AG04450 (cell line): ENCODE results near the gene CEBPB. TPM values are rescaled to one million over a fixed set of nuclear protein-coding genes. Genes with fewer than 3 reads are reported as not detected.
A peak's percentile ranks its signal among the peaks of the same experiment; 100 is the strongest.
"Not testable (repeated sequence)": the region's sequence is repeated elsewhere in the genome, so short reads cannot be mapped to it uniquely, and the experiment has no call there.

Experiments used
- CTCF ChIA-PET: fragments of 300-600, 350-600 bp; formaldehyde crosslinking; extraction: SDS; loops from one replicate; lab custom pipeline; 2022; ENCODE audit warnings: antibody characterized with exemption, inconsistent platforms; lab: Charles Lee
- POLR2A ChIA-PET: fragments of 350-600 bp; formaldehyde crosslinking; extraction: SDS; loops from one replicate; lab custom pipeline; 2021; ENCODE audit warnings: antibody characterized with exemption, inconsistent platforms; lab: Yijun Ruan, JAX
- DNase-seq: peaks from one replicate; pipeline ENCODE4 v3.0.0-alpha.2; 2011; ENCODE audit warnings: low read depth, low spot score
- H3K27ac ChIP-seq: one replicate; pipeline ENCODE4 v1.5.1; 2012; ENCODE audit warnings: low read depth, low read length, control low read depth
- H3K27me3 ChIP-seq: one replicate; pipeline ENCODE4 v1.6.0; 2012; ENCODE audit warnings: low read length; ENCODE audit not compliant: control insufficient read depth, insufficient read depth
- H3K4me3 ChIP-seq: 2 replicates; pipeline ENCODE4 v1.5.1; 2011; ENCODE audit warnings: mild to moderate bottlenecking, low read depth, low read length, control low read depth
- H3K9me3 ChIP-seq: 2 replicates; pipeline ENCODE4 v1.5.1; 2012; ENCODE audit warnings: low read length; ENCODE audit not compliant: control insufficient read depth, insufficient read depth
- polyA plus RNA-seq: library from polyadenylated mRNA; depleted of rRNA; stranded (reverse); fragments of >200 nt; gene quantifications from 2 replicates; pipeline ENCODE4 v1.2.3, GENCODE V29; 2011
- TF ChIP-seq, protein P1 (sequence below): IDR thresholded peaks from 2 replicates; pipeline ENCODE4 v1.5.1; 2011; ENCODE audit warnings: low read depth, low read length, control low read depth, inconsistent platforms

CEBPB gene
- polyA plus RNA-seq, 1 experiment = 19.1 TPM

DNA sequence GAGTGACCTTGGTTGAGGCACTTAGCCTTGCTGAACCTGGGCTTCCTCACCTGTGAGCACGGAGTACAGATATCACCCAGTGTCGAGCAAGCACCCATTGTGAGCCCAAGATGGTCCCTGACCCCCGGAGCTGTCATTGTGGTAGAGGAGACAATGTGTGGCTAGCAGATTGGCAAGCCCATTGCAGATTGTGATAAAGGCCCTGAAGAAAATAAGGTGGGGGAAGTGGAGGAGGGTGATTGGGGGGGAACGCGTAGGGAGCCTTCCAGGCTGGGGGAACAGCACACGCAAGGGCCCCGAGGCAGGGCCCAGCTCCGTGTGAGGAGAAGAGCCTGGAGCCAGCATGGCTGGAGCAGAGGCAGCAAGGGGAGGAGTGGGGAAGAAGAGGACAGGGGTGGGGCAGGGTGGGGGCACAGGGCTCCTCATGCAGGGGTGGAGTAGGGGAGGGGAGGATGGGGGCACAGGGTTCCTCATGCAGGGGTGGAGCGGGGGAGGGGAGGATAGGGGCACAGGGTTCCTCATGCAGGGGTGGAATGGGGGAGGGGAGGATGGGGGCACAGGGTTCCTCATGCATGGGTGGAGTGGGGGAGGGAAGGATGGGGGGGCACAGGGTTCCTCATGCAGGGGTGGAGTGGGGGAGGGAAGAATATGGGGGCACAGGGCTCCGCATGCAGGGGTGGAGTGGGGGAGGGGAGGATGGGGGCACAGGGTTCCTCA lies 7.0 kb downstream of the CEBPB start:
- DNase-seq = no peak
- ChIA-PET POLR2A (interaction anchor here (0.6 to 1.5 kb wide), 2 partner anchors 27 to 399 kb away, joined by 3 to 6 read pairs; no protein-coding TSS in a partner anchor), CTCF (no interaction called here)
- Histone ChIP-seq H3K27me3 (no peaks in the 10 kb centered on the region), H3K27ac (peak overlapping the region; percentile 21), H3K4me3 (no peak overlapping the region), H3K9me3 (peaks cover 12% of the 10 kb centered on the region)
- TF ChIP-seq, protein P1, sequence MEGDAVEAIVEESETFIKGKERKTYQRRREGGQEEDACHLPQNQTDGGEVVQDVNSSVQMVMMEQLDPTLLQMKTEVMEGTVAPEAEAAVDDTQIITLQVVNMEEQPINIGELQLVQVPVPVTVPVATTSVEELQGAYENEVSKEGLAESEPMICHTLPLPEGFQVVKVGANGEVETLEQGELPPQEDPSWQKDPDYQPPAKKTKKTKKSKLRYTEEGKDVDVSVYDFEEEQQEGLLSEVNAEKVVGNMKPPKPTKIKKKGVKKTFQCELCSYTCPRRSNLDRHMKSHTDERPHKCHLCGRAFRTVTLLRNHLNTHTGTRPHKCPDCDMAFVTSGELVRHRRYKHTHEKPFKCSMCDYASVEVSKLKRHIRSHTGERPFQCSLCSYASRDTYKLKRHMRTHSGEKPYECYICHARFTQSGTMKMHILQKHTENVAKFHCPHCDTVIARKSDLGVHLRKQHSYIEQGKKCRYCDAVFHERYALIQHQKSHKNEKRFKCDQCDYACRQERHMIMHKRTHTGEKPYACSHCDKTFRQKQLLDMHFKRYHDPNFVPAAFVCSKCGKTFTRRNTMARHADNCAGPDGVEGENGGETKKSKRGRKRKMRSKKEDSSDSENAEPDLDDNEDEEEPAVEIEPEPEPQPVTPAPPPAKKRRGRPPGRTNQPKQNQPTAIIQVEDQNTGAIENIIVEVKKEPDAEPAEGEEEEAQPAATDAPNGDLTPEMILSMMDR = no peak

- ChIA-PET POLR2A (no interaction called here), CTCF (no interaction called here)
Measured at GRCh38 chr20:50198180-50198666, 7.6 kb downstream of the CEBPB start.

GRCh38 chr20:50198716-50199115 lies 8.1 kb downstream of the CEBPB start:
- no peak for DNase-seq
- POLR2A ChIA-PET = no interaction called here
- H3K9me3 ChIP-seq = peaks cover 13% of the 10 kb centered on the region
- CTCF ChIA-PET = no interaction called here
- no peak overlapping the region for H3K4me3 ChIP-seq
- TF ChIP-seq, protein P1 = no peak
- no peaks in the 10 kb centered on the region for H3K27me3 ChIP-seq
- H3K27ac ChIP-seq = no peak overlapping the region

More at GRCh38 chr20:50198180-50198666, 7.6 kb downstream of the CEBPB start:
- TF ChIP-seq, protein P1 = no peak
- DNase-seq = no peak
- no peak overlapping the region for H3K4me3 ChIP-seq
- no peaks in the 10 kb centered on the region for H3K27me3 ChIP-seq
- H3K9me3 ChIP-seq = peaks cover 10% of the 10 kb centered on the region
- no peak overlapping the region for H3K27ac ChIP-seq

- Histone ChIP-seq H3K9me3 (peaks cover 19% of the 10 kb centered on the region), H3K4me3 (no peak overlapping the region), H3K27me3 (no peaks in the 10 kb centered on the region), H3K27ac (no peak overlapping the region)
- CTCF ChIA-PET = interaction anchor here (1.1 kb wide), 1 partner anchor 264 kb away, joined by 3 read pairs; no protein-coding TSS in a partner anchor
- DNase-seq = no peak
- POLR2A ChIA-PET = no interaction called here
- TF ChIP-seq, protein P1 = no peak
Measured at GRCh38 chr20:50199703-50200102, 9.1 kb downstream of the CEBPB start.

DNA sequence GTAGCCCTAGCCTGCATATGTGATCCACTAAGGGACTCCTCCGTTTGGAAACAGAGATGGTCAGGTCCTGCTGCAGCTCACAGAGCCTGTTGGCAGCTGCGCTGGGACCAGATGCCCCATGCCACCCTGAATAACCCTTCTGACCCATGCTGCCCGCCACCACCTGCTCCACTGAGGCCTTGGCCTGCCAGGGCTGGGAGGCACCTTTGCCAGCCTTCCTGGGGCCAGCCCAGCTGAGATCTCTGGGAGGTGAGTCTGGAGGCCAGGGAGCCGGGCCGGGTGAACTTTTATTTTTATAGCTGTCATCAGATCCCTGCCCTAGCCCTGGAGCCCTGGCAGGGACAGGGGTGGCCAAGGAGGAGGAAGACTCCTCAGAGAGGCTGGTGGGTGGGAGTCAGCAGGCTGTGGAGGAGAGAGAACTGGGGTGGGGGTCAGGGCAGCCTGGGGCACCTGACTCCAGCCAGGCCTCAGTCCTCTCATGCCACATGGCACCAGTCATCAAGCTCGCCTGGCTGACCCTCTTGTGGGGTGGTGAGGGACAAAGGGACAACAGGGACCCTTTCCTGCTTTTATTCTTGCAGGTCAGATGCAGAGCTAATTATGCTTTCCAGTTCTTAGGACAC lies 10.0 kb downstream of the CEBPB start:
- no peak overlapping the region for H3K27ac ChIP-seq
- CTCF ChIA-PET = interaction anchor here (0.8 to 1.1 kb wide), 2 partner anchors 264 to 587 kb away, joined by 3 to 4 read pairs; no protein-coding TSS in a partner anchor
- H3K9me3 ChIP-seq = peaks cover 19% of the 10 kb centered on the region
- no peak for DNase-seq
- H3K4me3 ChIP-seq = no peak overlapping the region
- no peaks in the 10 kb centered on the region for H3K27me3 ChIP-seq
- TF ChIP-seq, protein P1 = no peak
- POLR2A ChIA-PET = no interaction called here

DNA sequence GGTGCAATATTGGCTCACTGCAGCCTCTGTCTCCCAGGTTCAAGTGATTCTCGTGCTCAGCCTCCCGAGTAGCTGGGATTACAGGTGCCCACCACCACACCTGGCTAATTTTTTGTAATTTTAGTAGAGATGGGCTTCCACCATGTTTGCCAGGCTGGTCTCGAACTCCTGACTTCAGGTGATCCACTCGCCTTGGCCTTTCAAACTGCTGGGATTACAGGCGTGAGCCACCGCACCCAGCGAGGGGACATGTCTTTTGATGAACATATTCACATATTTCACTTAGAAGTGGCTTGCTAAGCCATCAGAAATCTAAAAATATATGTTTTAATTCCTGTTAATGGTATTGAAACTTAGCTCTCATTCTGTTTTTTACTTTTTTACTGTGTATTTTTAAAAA lies 11.1 kb downstream of the CEBPB start:
- CTCF ChIA-PET = interaction anchor here (1.1 to 1.3 kb wide), 2 partner anchors 23 to 259 kb away, joined by 3 to 4 read pairs; no protein-coding TSS in a partner anchor
- DNase-seq, H3K4me3 ChIP-seq, H3K27ac ChIP-seq, POLR2A ChIA-PET, H3K27me3 ChIP-seq: not testable (repeated sequence)
- H3K9me3 ChIP-seq = peaks cover 19% of the 10 kb centered on the region
